Esophagus muscularis mucosa (tissue), 4 donors: ENCODE results near the gene ABHD16A.

Experiments used
- EP300 ChIP-seq: sonication (generic); formaldehyde crosslinking; IDR thresholded peaks from one replicate; pipeline ENCODE4 v1.6.1; 2017; ENCODE audit warnings: antibody characterized with exemption
- POLR2A ChIP-seq: fragments of 450-650 bp; IDR thresholded peaks from one replicate; pipeline ENCODE4 v1.6.1; 2017; ENCODE audit warnings: antibody characterized with exemption, moderate library complexity, mild to moderate bottlenecking, low read depth
- POLR2AphosphoS5 ChIP-seq, 2 donors: sonication (generic); formaldehyde crosslinking; IDR thresholded peaks; one replicate each; pipeline ENCODE4 v1.6.1; 2017; ENCODE audit warnings: antibody characterized with exemption in 2 of 2
- TF ChIP-seq, protein P1 (sequence below), 3 experiments: fragments of 200-600 bp in 2 of 3; fragments of 450-650 bp in 1 of 3; sonication (generic) in 2 of 3; IDR thresholded peaks; one replicate each; pipeline ENCODE4 v1.5.1; 2017 to 2019; ENCODE audit warnings: antibody characterized with exemption in 3 of 3, mild to moderate bottlenecking in 2 of 3, moderate library complexity in 1 of 3

DNA sequence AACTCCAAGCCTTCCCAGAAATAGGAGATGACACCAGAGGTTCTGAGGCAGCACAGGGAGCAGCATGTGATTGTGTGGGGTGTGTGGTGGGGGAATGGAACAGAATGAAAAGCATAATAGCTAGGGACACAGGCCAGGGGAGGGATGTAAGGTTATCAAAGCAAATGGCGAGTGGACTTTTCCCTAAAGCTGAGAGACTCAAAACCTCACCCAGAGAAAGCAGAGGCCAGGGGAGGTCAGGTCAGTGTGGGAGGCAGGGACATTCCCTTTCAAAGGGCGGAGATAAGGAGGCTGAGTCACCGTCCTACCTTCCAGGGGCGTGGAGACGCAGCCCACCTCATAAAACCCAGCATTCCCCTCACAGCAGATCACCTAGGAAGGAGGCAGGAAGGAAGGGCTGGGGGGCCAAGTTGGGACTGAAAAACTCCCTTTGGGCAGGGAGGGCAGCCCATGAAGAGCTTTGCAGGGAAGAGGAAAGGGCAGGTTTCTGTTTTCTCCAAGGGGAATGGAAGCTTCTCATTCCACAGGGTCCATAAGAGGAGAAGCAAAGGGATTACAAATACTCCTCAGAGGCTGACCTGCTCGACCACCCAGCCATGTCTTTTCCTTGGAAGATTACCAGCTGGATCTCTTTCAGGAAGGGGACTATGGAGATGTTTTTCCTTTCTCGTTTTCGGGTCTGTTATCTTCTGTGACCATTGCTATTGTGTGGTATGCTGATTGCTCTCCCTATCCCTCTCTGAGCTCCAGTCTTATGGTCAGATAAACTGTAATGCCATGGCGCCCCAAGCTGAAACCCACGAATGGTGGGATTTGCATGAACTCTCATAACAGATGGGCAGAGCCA lies 12.7 kb downstream of the ABHD16A start:
- TF ChIP-seq, protein P1, sequence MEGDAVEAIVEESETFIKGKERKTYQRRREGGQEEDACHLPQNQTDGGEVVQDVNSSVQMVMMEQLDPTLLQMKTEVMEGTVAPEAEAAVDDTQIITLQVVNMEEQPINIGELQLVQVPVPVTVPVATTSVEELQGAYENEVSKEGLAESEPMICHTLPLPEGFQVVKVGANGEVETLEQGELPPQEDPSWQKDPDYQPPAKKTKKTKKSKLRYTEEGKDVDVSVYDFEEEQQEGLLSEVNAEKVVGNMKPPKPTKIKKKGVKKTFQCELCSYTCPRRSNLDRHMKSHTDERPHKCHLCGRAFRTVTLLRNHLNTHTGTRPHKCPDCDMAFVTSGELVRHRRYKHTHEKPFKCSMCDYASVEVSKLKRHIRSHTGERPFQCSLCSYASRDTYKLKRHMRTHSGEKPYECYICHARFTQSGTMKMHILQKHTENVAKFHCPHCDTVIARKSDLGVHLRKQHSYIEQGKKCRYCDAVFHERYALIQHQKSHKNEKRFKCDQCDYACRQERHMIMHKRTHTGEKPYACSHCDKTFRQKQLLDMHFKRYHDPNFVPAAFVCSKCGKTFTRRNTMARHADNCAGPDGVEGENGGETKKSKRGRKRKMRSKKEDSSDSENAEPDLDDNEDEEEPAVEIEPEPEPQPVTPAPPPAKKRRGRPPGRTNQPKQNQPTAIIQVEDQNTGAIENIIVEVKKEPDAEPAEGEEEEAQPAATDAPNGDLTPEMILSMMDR (IDR thresholded peaks at IDR 0.05) = no peak
- no peak for TF ChIP-seq EP300
- no peak for TF ChIP-seq POLR2A
- no peak for TF ChIP-seq POLR2AphosphoS5 (IDR thresholded peaks at IDR 0.05)
